Gastroesophageal sphincter (tissue), 4 donors: ENCODE measurements around the gene IRX4. TPM values are rescaled to one million over a fixed set of nuclear protein-coding genes. Genes with fewer than 3 reads are reported as not detected.

ENCODE experiments used
- ATAC-seq: fragments of 150-250 bp; one replicate; pipeline ENCODE4 v1.9.1; 2016; ENCODE audit warnings: mild to moderate bottlenecking, moderate library complexity
- H3K27ac ChIP-seq, 4 donors: fragments of 200-600 bp; sonication (generic) in 3 of 4; 1 replicate in 3 of 4; 2 replicates in 1 of 4; pipeline ENCODE4 v1.5.1; 2016 to 2019
- H3K27me3 ChIP-seq: fragments of 200-600 bp; sonication (generic); one replicate; pipeline ENCODE4 v1.5.1; 2019
- H3K36me3 ChIP-seq, 2 donors: fragments of 200-600 bp; sonication (generic); one replicate each; pipeline ENCODE4 v1.5.1; 2019; ENCODE audit warnings: control low read depth in 1 of 2
- H3K4me1 ChIP-seq, 3 donors: fragments of 200-600 bp; sonication (generic); 1 replicate in 2 of 3; 2 replicates in 1 of 3; pipeline ENCODE4 v1.5.1; 2016 to 2019; ENCODE audit warnings: control low read depth in 2 of 3
- H3K4me3 ChIP-seq, 2 donors: fragments of 200-600 bp; sonication (generic); one replicate each; pipeline ENCODE4 v1.5.1; 2019; ENCODE audit warnings: mild to moderate bottlenecking in 1 of 2, moderate library complexity in 1 of 2
- H3K9me3 ChIP-seq, 3 donors: fragments of 200-600 bp; sonication (generic); one replicate each; pipeline ENCODE4 v1.5.1; 2017 to 2019; ENCODE audit warnings: control low read depth in 2 of 3
- EP300 ChIP-seq: sonication (generic); formaldehyde crosslinking; IDR thresholded peaks from one replicate; pipeline ENCODE4 v1.6.1; 2017; ENCODE audit warnings: antibody characterized with exemption, mild to moderate bottlenecking
- POLR2A ChIP-seq, 2 donors: fragments of 450-650 bp; IDR thresholded peaks; one replicate each; pipeline ENCODE4 v1.6.1; 2017; ENCODE audit warnings: antibody characterized with exemption in 2 of 2, mild to moderate bottlenecking in 2 of 2, moderate library complexity in 1 of 2
- POLR2AphosphoS5 ChIP-seq: sonication (generic); formaldehyde crosslinking; IDR thresholded peaks from one replicate; pipeline ENCODE4 v1.6.1; 2017; ENCODE audit warnings: antibody characterized with exemption
- WGBS, 2 donors: methylation state at CpG; one replicate each; pipeline ENCODE4 v1.1.5; 2018; ENCODE audit warnings: low coverage in 1 of 2; 5-methylcytosine and 5-hydroxymethylcytosine counted together
- total RNA-seq, 4 donors: library from RNA; depleted of rRNA; stranded (reverse); fragments of >200 nt; gene quantifications; one replicate each; pipeline ENCODE4 v1.1.0, GENCODE V29; 2016
- TF ChIP-seq, protein P1 (sequence below), 4 experiments: fragments of 200-600 bp in 2 of 4; fragments of 450-650 bp in 2 of 4; sonication (generic) in 1 of 4; IDR thresholded peaks; one replicate each; pipeline ENCODE4 v1.5.1; 2017 to 2019; ENCODE audit warnings: antibody characterized with exemption in 4 of 4, mild to moderate bottlenecking in 2 of 4, moderate library complexity in 2 of 4

The IRX4 gene
- total RNA-seq, 4 donors from 2014 or later, result 0.96 TPM; not detected in 3

DNA sequence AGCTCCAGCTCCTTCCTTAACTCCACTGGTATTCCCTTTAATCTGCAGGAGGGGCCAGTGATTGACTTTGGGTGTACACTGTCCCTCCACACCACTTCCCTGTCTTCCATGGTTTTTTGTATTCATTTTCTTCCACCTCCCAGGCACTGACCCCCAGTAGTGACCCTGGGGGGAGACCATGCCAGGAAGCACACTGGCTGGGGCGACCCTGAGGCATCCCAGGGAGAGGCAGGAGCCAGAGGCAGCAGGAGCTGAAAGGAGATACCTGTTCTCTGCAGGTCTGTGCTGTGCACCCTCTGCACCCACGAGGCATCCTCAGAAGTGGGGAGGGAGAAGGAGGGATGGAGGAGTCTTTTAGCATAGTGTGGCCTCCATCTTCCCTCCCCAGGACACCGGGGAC, 27.6 kb downstream of the IRX4 start:
- TF ChIP-seq, protein P1, sequence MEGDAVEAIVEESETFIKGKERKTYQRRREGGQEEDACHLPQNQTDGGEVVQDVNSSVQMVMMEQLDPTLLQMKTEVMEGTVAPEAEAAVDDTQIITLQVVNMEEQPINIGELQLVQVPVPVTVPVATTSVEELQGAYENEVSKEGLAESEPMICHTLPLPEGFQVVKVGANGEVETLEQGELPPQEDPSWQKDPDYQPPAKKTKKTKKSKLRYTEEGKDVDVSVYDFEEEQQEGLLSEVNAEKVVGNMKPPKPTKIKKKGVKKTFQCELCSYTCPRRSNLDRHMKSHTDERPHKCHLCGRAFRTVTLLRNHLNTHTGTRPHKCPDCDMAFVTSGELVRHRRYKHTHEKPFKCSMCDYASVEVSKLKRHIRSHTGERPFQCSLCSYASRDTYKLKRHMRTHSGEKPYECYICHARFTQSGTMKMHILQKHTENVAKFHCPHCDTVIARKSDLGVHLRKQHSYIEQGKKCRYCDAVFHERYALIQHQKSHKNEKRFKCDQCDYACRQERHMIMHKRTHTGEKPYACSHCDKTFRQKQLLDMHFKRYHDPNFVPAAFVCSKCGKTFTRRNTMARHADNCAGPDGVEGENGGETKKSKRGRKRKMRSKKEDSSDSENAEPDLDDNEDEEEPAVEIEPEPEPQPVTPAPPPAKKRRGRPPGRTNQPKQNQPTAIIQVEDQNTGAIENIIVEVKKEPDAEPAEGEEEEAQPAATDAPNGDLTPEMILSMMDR (IDR thresholded peaks at IDR 0.05), result no peak
- TF ChIP-seq EP300 (no peak), POLR2A (IDR thresholded peaks at IDR 0.05) (no peak), POLR2AphosphoS5 (no peak)
- ATAC-seq, result no peak
- Histone ChIP-seq H3K36me3 (no peaks in the 10 kb centered on the region), H3K27ac (no peak overlapping the region), H3K4me3 (no peak overlapping the region), H3K9me3 (no peaks in the 10 kb centered on the region), H3K4me1 (no peaks in the 10 kb centered on the region), H3K27me3 (peaks cover 73% of the 10 kb centered on the region)
- no CpG with 5 or more reads among the region's 3 CpGs for whole genome bisulfite sequencing, 2 donors

DNA sequence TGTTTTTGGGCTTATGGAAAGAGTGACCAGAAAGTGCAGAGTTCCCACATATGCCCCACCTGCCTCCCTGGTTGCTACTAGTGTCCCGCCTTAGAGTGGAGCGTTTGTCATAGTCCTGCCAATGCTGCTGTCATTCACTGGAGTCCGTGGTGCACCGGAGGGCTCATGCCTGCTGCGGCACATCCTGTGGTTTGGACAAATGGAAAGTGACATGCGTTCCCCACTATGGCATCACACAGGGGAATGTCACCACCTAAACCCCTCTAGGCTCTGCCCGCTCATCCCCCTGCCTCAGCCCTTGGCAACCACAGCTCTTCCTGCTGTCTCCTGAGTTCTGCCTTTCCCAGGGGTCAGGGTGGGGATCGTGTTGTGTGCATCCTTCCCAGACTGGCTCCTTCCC, 29.2 kb downstream of the IRX4 start:
- ATAC-seq, result no peak
- 64% methylated on average over 5 of the region's 8 CpGs; no CpG with 5 or more reads in 1 of the 2 donors for WGBS, 2 donors
- peaks cover 88% of the 10 kb centered on the region for H3K27me3 ChIP-seq

DNA sequence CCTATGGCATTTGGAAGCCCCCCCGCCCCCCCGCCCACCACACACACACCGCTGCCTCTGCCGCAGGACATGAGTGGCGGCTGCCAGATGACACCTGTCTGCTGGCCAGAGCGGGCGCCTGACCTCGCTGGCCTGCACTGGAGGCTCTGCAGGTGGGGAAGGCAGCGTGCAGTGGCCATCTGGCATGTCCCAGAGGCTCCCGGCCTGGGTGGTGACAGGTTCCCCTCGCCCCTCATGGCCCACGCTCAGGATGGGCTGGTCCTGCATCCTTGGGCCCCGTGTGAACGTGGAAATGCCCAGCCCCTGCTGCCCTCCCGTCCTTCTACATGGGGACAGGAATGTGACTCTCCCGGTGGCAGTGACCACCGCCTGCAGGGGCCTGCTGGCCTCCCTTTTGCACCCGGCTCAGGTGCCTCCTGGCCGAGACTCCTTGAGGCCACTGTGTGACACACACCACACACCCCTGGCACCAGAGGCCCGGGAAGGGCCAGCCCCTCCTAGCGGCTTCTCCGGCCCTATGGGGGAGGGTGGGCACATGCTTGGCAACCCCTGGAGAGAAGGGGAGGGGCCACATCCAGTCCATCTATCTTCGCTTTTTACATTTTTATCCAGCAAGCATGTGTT, 30.3 kb downstream of the IRX4 start:
- no peaks in the 10 kb centered on the region for H3K36me3 ChIP-seq
- H3K4me3 ChIP-seq, result no peak overlapping the region
- no peak overlapping the region for H3K27ac ChIP-seq
- WGBS, 2 donors, result 87% methylated on average over 3 of the region's 23 CpGs; no CpG with 5 or more reads in 1 of the 2 donors
- TF ChIP-seq POLR2AphosphoS5 (no peak), EP300 (no peak), POLR2A (IDR thresholded peaks at IDR 0.05) (no peak)
- TF ChIP-seq, protein P1 (IDR thresholded peaks at IDR 0.05), result no peak
- no peaks in the 10 kb centered on the region for H3K4me1 ChIP-seq
- ATAC-seq, result no peak
- H3K9me3 ChIP-seq, result no peaks in the 10 kb centered on the region
- peaks cover 99% of the 10 kb centered on the region for H3K27me3 ChIP-seq

More for the DNA sequence above, 29.2 kb downstream of the IRX4 start:
- Histone ChIP-seq H3K27ac (no peak overlapping the region), H3K9me3 (no peaks in the 10 kb centered on the region), H3K36me3 (no peaks in the 10 kb centered on the region), H3K4me1 (no peaks in the 10 kb centered on the region), H3K4me3 (no peak overlapping the region)
- TF ChIP-seq EP300 (no peak), POLR2AphosphoS5 (no peak), POLR2A (IDR thresholded peaks at IDR 0.05) (no peak)
- TF ChIP-seq, protein P1 (IDR thresholded peaks at IDR 0.05), result no peak

DNA sequence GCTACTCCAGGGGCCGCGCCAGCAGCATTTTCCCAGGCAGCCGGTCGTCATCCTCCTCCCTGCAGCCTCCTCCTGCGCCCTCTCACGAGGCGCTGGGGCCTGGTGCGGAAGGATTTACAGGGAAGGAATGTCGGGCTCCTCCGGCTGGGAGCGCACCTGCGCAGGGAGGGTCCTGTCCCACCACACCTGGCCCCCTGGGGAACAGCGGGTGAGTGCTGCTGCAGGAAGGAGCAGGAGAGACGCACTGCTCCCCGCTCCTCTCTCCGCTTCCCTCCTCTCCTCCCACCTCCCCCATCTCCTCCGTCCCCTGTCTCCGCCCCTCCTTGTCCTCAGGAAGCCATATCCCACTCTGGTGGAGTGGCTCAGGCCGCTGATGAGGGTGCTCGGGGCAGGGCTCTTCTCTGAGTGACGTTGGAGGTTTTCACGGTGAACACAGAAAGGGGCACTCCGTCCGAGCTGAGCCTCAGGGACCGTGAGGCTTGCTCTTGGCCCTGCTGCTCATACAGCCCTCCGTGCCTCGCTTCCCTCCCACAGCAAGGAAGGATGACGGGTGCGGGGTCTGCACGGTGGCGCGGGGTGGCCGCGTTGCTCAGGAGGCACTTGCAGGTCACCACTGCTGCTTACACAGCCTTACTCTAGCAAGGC, 31.3 kb downstream of the IRX4 start:
- no peak overlapping the region for H3K27ac ChIP-seq
- TF ChIP-seq, protein P1 (IDR thresholded peaks at IDR 0.05), result no peak
- no peak for TF ChIP-seq POLR2AphosphoS5
- TF ChIP-seq EP300, result no peak
- no peak for TF ChIP-seq POLR2A (IDR thresholded peaks at IDR 0.05)
- no peaks in the 10 kb centered on the region for H3K9me3 ChIP-seq
- no peaks in the 10 kb centered on the region for H3K36me3 ChIP-seq
- H3K27me3 ChIP-seq, result peaks cover 100% of the 10 kb centered on the region
- no peak for ATAC-seq
- H3K4me1 ChIP-seq, result no peaks in the 10 kb centered on the region
- 40% methylated on average over 1 of the region's 34 CpGs; no CpG with 5 or more reads in 1 of the 2 donors for WGBS, 2 donors
- H3K4me3 ChIP-seq, result no peak overlapping the region
